ENCODE data around the gene ZNF652. TPM values are rescaled to one million over a fixed set of nuclear protein-coding genes. Genes with fewer than 3 reads are reported as not detected.
"Not testable (repeated sequence)": the region's sequence is repeated elsewhere in the genome, so short reads cannot be mapped to it uniquely, and the experiment has no call there.

ZNF652 gene
- total RNA-seq, 1 donor from 2014 or later = 12.8 TPM

DNA sequence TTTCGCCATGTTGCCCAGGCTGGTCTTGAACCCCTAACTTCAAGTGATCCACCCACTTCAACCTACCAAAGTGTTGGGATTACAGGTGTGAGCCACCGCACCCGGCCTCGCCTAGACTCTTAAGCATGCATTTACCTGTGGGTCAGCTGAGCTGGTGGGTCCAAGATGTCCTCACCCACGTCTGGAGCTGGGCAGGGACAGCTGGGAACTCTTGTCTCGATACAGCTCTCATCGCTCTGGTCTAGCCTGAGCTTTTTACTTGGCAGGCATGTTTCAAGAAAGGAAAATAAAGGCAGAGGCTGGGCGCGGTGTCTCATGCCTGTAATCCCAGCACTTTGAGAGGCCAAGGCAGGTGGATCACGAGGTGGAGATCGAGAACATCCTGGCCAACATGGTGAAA is 74.6 kb downstream of the ZNF652 start:
- TF ChIP-seq, protein P1, sequence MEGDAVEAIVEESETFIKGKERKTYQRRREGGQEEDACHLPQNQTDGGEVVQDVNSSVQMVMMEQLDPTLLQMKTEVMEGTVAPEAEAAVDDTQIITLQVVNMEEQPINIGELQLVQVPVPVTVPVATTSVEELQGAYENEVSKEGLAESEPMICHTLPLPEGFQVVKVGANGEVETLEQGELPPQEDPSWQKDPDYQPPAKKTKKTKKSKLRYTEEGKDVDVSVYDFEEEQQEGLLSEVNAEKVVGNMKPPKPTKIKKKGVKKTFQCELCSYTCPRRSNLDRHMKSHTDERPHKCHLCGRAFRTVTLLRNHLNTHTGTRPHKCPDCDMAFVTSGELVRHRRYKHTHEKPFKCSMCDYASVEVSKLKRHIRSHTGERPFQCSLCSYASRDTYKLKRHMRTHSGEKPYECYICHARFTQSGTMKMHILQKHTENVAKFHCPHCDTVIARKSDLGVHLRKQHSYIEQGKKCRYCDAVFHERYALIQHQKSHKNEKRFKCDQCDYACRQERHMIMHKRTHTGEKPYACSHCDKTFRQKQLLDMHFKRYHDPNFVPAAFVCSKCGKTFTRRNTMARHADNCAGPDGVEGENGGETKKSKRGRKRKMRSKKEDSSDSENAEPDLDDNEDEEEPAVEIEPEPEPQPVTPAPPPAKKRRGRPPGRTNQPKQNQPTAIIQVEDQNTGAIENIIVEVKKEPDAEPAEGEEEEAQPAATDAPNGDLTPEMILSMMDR (conservative IDR thresholded peaks at IDR 0.05; ENCODE audit: low read depth, low read length) = no peak
- DNase-seq (ENCODE audit: low read depth) = no peak

GRCh38 chr17:49286261-49286973 is 75.6 kb downstream of the ZNF652 start:
- not testable (repeated sequence) for H3K4me3 ChIP-seq (ENCODE audit: low read depth, low read length); DNase-seq (ENCODE audit: low read depth)

More for the DNA sequence above, 74.6 kb downstream of the ZNF652 start:
- no peak overlapping the region for H3K4me3 ChIP-seq (ENCODE audit: low read depth, low read length)

DNA sequence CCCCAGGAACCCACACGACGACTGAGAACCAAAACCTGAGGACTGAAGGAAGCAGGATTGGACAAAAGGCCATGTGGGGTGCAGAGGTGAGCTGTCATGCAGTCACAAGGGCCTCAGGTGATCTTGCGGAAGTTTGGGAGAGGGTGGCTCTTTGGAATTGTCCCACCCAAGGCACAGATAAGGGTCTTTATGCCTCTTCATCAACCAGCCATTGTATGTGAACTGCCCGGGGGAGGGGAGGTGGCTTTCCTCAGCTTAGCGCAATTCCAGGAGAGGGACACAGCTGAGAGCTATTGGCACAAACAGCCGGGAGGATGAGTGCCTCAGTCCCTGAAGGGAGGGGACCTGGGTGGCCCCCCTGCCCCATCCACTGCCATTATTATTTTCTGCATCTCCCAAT is 76.3 kb downstream of the ZNF652 start:
- no peak for DNase-seq (ENCODE audit: low read depth)
- TF ChIP-seq, protein P1 (conservative IDR thresholded peaks at IDR 0.05; ENCODE audit: low read depth, low read length) = no peak

GRCh38 chr17:49280918-49281317 is 81.1 kb downstream of the ZNF652 start:
- no peak for DNase-seq (ENCODE audit: low read depth)
- TF ChIP-seq, protein P1 (conservative IDR thresholded peaks at IDR 0.05; ENCODE audit: low read depth, low read length) = no peak
- H3K4me3 ChIP-seq (ENCODE audit: low read depth, low read length) = no peak overlapping the region

More for the DNA sequence above, 76.3 kb downstream of the ZNF652 start:
- H3K4me3 ChIP-seq (ENCODE audit: low read depth, low read length) = no peak overlapping the region

DNA sequence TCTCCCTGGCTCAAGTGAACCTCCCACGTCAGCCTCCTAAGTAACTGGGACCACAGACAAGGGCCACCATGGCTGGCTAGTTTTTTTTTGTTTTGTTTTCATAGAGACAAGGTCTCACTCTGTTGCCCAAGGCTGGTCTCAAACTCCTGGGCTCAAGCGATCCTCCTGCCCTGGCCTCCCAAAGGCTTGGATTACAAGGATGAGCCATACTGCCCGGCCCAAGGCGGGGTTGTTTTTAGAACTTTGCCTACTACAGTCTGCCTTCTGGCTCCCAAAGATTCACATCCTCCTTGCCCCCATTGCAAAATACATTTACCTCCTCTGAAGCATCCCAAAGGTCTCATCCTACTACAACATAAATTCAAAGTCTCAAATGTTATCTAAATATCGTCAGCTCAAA is 82.0 kb downstream of the ZNF652 start:
- DNase-seq (ENCODE audit: low read depth) = no peak
- TF ChIP-seq, protein P1 (conservative IDR thresholded peaks at IDR 0.05; ENCODE audit: low read depth, low read length) = no peak
- no peak overlapping the region for H3K4me3 ChIP-seq (ENCODE audit: low read depth, low read length)

- DNase-seq (ENCODE audit: low read depth); H3K4me3 ChIP-seq (ENCODE audit: low read depth, low read length): not testable (repeated sequence)
Observed at GRCh38 chr17:49279263-49280015, 82.6 kb downstream of the ZNF652 start.

- no peak for DNase-seq (ENCODE audit: low read depth)
- H3K4me3 ChIP-seq (ENCODE audit: low read depth, low read length) = no peak overlapping the region
- TF ChIP-seq, protein P1 (conservative IDR thresholded peaks at IDR 0.05; ENCODE audit: low read depth, low read length) = no peak
Observed at GRCh38 chr17:49278076-49278475, 84.0 kb downstream of the ZNF652 start.

DNA sequence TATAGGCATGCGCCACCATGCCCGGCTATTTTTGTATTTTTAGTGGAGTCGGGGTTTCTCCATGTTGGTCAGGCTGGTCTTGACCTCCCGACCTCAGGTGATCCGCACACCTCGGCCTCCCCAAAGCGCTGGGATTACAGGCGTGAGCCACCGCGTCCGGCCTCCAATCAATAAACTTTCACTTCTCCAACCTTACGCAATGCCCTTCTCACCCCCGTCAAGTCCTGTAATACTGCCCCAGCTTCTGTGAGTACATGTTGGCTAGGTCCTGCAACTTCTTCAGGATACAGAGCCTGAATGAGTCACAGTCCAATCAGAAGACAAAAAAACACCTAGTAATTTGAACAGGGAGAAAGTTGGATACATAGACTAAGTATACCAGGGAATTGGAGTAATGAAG is 84.4 kb downstream of the ZNF652 start:
- H3K4me3 ChIP-seq (ENCODE audit: low read depth, low read length) = no peak overlapping the region
- TF ChIP-seq, protein P1 (conservative IDR thresholded peaks at IDR 0.05; ENCODE audit: low read depth, low read length) = no peak
- DNase-seq (ENCODE audit: low read depth) = no peak

- H3K4me3 ChIP-seq (ENCODE audit: low read depth, low read length); DNase-seq (ENCODE audit: low read depth): not testable (repeated sequence)
Observed at GRCh38 chr17:49275981-49276380, 86.1 kb downstream of the ZNF652 start.

All from epithelial cell of proximal tubule (primary cell).